Fibroblast of lung (primary cell): Measurements from ENCODE around the gene PADI1.

Experiments used
- EZH2 ChIP-seq: IDR thresholded peaks from 2 replicates; pipeline ENCODE4 v1.5.1; 2012; ENCODE audit warnings: low read length, control low read depth, mild to moderate bottlenecking; ENCODE audit errors: missing control alignments
- TF ChIP-seq, protein P1 (sequence below), 2 donors: IDR thresholded peaks in 1 of 2; conservative IDR thresholded peaks in 1 of 2; 1 replicate in 1 of 2; 2 replicates in 1 of 2; pipeline ENCODE4 v1.5.1; 2011 to 2012; ENCODE audit warnings: low read length in 2 of 2, control low read depth in 1 of 2, inconsistent platforms in 1 of 2, low read depth in 1 of 2, mild to moderate bottlenecking in 1 of 2

DNA sequence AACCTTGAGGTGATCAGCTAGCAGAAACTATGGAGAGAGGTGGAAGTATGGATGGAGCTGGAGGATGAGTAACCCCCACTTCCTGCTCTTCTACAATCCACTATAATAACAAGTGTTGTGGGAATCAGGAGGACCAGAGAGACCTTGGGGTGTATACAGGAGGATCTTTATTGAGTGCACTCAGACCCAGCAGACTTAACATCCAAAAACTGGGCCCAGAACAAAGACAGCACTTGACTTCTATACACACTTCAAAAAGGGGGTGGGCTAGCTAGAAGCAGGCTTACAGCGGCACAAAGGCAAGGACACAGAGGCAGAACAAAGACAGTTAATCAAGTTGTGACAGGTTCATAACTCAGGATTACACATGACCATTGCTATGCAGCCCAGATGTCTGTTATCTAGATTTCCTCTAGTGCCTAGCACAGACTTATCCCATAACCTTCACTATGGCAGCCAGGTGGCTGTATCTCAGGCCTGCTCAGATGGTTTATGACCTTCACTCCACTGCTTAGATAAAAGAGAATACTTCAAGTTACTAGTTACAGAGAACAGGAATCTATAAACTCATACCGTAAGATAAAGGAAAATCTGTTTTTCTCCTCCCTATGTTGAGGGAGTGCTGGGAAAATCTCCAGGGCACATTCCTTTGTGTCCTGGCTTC, 49.5 kb upstream of the PADI1 start:
- TF ChIP-seq, protein P1, sequence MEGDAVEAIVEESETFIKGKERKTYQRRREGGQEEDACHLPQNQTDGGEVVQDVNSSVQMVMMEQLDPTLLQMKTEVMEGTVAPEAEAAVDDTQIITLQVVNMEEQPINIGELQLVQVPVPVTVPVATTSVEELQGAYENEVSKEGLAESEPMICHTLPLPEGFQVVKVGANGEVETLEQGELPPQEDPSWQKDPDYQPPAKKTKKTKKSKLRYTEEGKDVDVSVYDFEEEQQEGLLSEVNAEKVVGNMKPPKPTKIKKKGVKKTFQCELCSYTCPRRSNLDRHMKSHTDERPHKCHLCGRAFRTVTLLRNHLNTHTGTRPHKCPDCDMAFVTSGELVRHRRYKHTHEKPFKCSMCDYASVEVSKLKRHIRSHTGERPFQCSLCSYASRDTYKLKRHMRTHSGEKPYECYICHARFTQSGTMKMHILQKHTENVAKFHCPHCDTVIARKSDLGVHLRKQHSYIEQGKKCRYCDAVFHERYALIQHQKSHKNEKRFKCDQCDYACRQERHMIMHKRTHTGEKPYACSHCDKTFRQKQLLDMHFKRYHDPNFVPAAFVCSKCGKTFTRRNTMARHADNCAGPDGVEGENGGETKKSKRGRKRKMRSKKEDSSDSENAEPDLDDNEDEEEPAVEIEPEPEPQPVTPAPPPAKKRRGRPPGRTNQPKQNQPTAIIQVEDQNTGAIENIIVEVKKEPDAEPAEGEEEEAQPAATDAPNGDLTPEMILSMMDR (conservative IDR thresholded peaks at IDR 0.05 in 1 of 2, IDR thresholded peaks at IDR 0.05 in 1 of 2; ENCODE audit: low read depth in 1 of 2, low read length in 2 of 2), result no peak
- no peak for TF ChIP-seq EZH2
